ENCODE results near the gene CMTM3. TPM values are rescaled to one million over a fixed set of nuclear protein-coding genes. Genes with fewer than 3 reads are reported as not detected.
"Not testable (repeated sequence)": the region's sequence is repeated elsewhere in the genome, so short reads cannot be mapped to it uniquely, and the experiment has no call there.

Gene CMTM3
- total RNA-seq, 1 donor from 2014 or later = 104 TPM

DNA sequence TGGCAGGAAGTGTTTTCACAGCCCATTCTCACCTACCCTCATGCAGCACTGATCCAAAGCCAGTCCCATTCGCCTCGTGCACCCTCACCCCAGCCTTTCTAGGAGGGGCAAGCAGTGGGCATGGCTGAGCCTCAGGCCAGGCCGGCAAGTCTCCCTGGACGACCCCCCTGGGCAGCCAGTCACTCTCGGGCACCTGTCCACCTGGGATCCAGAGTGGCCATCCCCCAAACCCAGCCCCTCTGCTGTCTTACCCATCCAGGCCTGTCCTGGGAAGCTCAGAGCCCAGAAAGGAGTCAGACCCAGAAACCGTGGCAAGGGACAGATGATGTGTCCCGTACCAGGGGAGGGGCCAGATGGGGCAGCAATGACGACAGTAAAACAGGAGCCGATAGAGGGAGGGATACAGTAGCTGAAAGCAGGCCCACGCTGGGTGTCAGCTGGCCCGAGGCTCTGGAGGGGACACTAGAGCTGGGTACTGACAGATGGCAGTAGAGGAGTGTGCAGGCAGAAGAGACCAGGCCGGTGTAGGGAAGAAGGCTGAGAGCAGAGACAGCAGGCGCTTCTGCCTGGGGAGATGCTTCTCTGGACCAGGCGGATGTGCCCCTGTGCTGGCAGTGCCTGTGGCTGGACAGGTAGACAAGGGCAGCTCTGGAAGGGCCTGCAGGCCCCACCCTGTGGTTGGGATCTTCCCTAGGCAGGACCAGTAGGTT is 5.8 kb downstream of the CMTM3 start:
- Mint-ChIP-seq H3K4me1 (ENCODE audit: unreplicated experiment) (peaks cover 34% of the 10 kb centered on the region), H3K4me3 (ENCODE audit: unreplicated experiment) (no peak overlapping the region), H3K27me3 (ENCODE audit: unreplicated experiment) (no peaks in the 10 kb centered on the region), H3K36me3 (ENCODE audit: unreplicated experiment) (peaks cover 24% of the 10 kb centered on the region), H3K27ac (ENCODE audit: unreplicated experiment) (no peak overlapping the region), H3K9me3 (ENCODE audit: unreplicated experiment) (no peaks in the 10 kb centered on the region)
- no peak for DNase-seq (ENCODE audit: extremely low spot score, unreplicated experiment)
- TF ChIP-seq, protein P1, sequence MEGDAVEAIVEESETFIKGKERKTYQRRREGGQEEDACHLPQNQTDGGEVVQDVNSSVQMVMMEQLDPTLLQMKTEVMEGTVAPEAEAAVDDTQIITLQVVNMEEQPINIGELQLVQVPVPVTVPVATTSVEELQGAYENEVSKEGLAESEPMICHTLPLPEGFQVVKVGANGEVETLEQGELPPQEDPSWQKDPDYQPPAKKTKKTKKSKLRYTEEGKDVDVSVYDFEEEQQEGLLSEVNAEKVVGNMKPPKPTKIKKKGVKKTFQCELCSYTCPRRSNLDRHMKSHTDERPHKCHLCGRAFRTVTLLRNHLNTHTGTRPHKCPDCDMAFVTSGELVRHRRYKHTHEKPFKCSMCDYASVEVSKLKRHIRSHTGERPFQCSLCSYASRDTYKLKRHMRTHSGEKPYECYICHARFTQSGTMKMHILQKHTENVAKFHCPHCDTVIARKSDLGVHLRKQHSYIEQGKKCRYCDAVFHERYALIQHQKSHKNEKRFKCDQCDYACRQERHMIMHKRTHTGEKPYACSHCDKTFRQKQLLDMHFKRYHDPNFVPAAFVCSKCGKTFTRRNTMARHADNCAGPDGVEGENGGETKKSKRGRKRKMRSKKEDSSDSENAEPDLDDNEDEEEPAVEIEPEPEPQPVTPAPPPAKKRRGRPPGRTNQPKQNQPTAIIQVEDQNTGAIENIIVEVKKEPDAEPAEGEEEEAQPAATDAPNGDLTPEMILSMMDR (IDR thresholded peaks at IDR 0.05) = no peak

GRCh38 chr16:66611911-66612310 is 7.4 kb downstream of the CMTM3 start:
- H3K36me3 Mint-ChIP-seq (ENCODE audit: unreplicated experiment) = peaks cover 24% of the 10 kb centered on the region
- not testable (repeated sequence) for H3K27ac Mint-ChIP-seq (ENCODE audit: unreplicated experiment); H3K9me3 Mint-ChIP-seq (ENCODE audit: unreplicated experiment); H3K4me3 Mint-ChIP-seq (ENCODE audit: unreplicated experiment); H3K27me3 Mint-ChIP-seq (ENCODE audit: unreplicated experiment); DNase-seq (ENCODE audit: extremely low spot score, unreplicated experiment)
- H3K4me1 Mint-ChIP-seq (ENCODE audit: unreplicated experiment) = peaks cover 39% of the 10 kb centered on the region

DNA sequence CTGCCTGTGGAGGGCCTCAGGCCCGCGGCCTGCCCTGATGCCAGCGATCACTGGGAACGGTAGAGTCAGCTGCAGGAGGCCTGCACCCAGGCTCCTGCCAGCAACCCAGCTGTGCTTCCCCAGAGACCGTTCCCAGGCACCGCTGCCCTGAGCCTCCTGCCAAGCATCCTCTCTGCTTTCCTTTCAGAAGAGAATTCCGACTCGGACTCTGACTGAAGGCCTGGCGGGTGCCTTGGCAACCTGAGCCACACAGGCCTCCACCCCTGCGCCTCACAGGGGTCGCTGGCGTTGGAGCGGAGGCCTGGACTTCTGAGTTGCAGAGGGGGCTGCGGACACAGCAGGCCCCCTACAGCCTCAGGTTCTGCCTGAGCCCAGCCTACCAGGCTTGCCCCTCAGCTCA is 7.9 kb downstream of the CMTM3 start:
- TF ChIP-seq, protein P1 (IDR thresholded peaks at IDR 0.05) = no peak
- Mint-ChIP-seq H3K9me3 (ENCODE audit: unreplicated experiment) (no peaks in the 10 kb centered on the region), H3K36me3 (ENCODE audit: unreplicated experiment) (peaks cover 24% of the 10 kb centered on the region), H3K4me1 (ENCODE audit: unreplicated experiment) (peaks cover 40% of the 10 kb centered on the region), H3K4me3 (ENCODE audit: unreplicated experiment) (no peak overlapping the region), H3K27ac (ENCODE audit: unreplicated experiment) (no peak overlapping the region), H3K27me3 (ENCODE audit: unreplicated experiment) (no peaks in the 10 kb centered on the region)
- no peak for DNase-seq (ENCODE audit: extremely low spot score, unreplicated experiment)

GRCh38 chr16:66614161-66614802 is 9.8 kb downstream of the CMTM3 start:
- Mint-ChIP-seq H3K4me3 (ENCODE audit: unreplicated experiment) (no peak overlapping the region), H3K9me3 (ENCODE audit: unreplicated experiment) (no peaks in the 10 kb centered on the region), H3K4me1 (ENCODE audit: unreplicated experiment) (peaks cover 47% of the 10 kb centered on the region), H3K27ac (ENCODE audit: unreplicated experiment) (peak overlapping the region; percentile 50), H3K27me3 (ENCODE audit: unreplicated experiment) (no peaks in the 10 kb centered on the region), H3K36me3 (ENCODE audit: unreplicated experiment) (peaks cover 24% of the 10 kb centered on the region)
- TF ChIP-seq, protein P1 (IDR thresholded peaks at IDR 0.05) = no peak
- no peak for DNase-seq (ENCODE audit: extremely low spot score, unreplicated experiment)

- Mint-ChIP-seq H3K9me3 (ENCODE audit: unreplicated experiment) (no peaks in the 10 kb centered on the region), H3K27me3 (ENCODE audit: unreplicated experiment) (no peaks in the 10 kb centered on the region), H3K4me3 (ENCODE audit: unreplicated experiment) (no peak overlapping the region), H3K36me3 (ENCODE audit: unreplicated experiment) (peaks cover 17% of the 10 kb centered on the region), H3K27ac (ENCODE audit: unreplicated experiment) (peak overlapping the region; percentile 87), H3K4me1 (ENCODE audit: unreplicated experiment) (peaks cover 58% of the 10 kb centered on the region)
- TF ChIP-seq, protein P1 (IDR thresholded peaks at IDR 0.05) = no peak
- no peak for DNase-seq (ENCODE audit: extremely low spot score, unreplicated experiment)
These were observed 11.7 kb downstream of the CMTM3 start for GRCh38 chr16:66616169-66616568.
